GM23338 (cell line): ENCODE results near the gene WNT11. TPM values are rescaled to one million over a fixed set of nuclear protein-coding genes. Genes with fewer than 3 reads are reported as not detected.

Experiments
- ATAC-seq: fragments of 200-7000 bp; cut with Tn5 transposase; 3 replicates; pipeline ENCODE4 v1.9.1; 2020
- DNase-seq: peaks from one replicate; pipeline ENCODE4 v3.0.0-alpha.2; 2015; ENCODE audit warnings: low spot score
- H2AFZ ChIP-seq: fragments of 200-600 bp; sonication (generic); 2 replicates; pipeline ENCODE4 v1.8.0; 2016; ENCODE audit warnings: antibody characterized with exemption, mild to moderate bottlenecking, moderate library complexity
- H3F3A ChIP-seq: fragments of 200-600 bp; sonication (generic); replicated peaks from 2 replicates; pipeline ENCODE4 v1.8.0; 2017; ENCODE audit warnings: antibody characterized with exemption, mixed run types, low read depth
- H3K27ac ChIP-seq: fragments of 200-600 bp; sonication (generic); 2 replicates; pipeline ENCODE4 v1.6.1; 2016; ENCODE audit warnings: low read depth
- H3K27me3 ChIP-seq: fragments of 200-600 bp; sonication (generic); 2 replicates; pipeline ENCODE4 v1.8.0; 2016; ENCODE audit warnings: mild to moderate bottlenecking, mixed run types, moderate library complexity; ENCODE audit not compliant: insufficient read depth
- H3K36me3 ChIP-seq: fragments of 200-600 bp; sonication (generic); 2 replicates; pipeline ENCODE4 v1.8.0; 2016; ENCODE audit warnings: mild to moderate bottlenecking; ENCODE audit not compliant: insufficient read depth
- H3K4me1 ChIP-seq: fragments of 200-600 bp; sonication (generic); 2 replicates; pipeline ENCODE4 v1.8.0; 2016; ENCODE audit warnings: mild to moderate bottlenecking, moderate library complexity; ENCODE audit not compliant: insufficient read depth
- H3K4me2 ChIP-seq: fragments of 200-600 bp; sonication (generic); 2 replicates; pipeline ENCODE4 v1.7.1; 2017; ENCODE audit warnings: mixed run types
- H3K4me3 ChIP-seq: fragments of 200-600 bp; sonication (generic); 2 replicates; pipeline ENCODE4 v1.6.1; 2016; ENCODE audit warnings: mixed run types
- H3K79me2 ChIP-seq: fragments of 200-600 bp; sonication (generic); replicated peaks from 2 replicates; pipeline ENCODE4 v1.8.0; 2017; ENCODE audit warnings: mild to moderate bottlenecking; ENCODE audit not compliant: insufficient read depth
- H3K9me2 ChIP-seq: fragments of 200-600 bp; sonication (generic); 2 replicates; pipeline ENCODE4 v1.8.0; 2017; ENCODE audit not compliant: insufficient read depth
- H4K20me1 ChIP-seq: fragments of 200-600 bp; sonication (generic); replicated peaks from 2 replicates; pipeline ENCODE4 v1.8.0; 2017; ENCODE audit warnings: mild to moderate bottlenecking; ENCODE audit not compliant: insufficient read depth
- H3K27ac Mint-ChIP-seq: 2 replicates; pipeline ENCODE4 v1.8.0; 2020; ENCODE audit warnings: inconsistent platforms, mild to moderate bottlenecking, moderate library complexity, mixed read lengths
- H3K27me3 Mint-ChIP-seq: 3 replicates; pipeline ENCODE4 v1.8.0; 2022; ENCODE audit warnings: low read depth, mild to moderate bottlenecking, moderate library complexity, mixed read lengths, inconsistent platforms; ENCODE audit not compliant: insufficient read depth, poor library complexity
- H3K36me3 Mint-ChIP-seq: 3 replicates; pipeline ENCODE4 v1.8.0; 2021; ENCODE audit warnings: low read depth, mild to moderate bottlenecking, inconsistent platforms, moderate library complexity, mixed read lengths
- H3K4me1 Mint-ChIP-seq: 3 replicates; pipeline ENCODE4 v1.8.0; 2020; ENCODE audit warnings: mild to moderate bottlenecking, inconsistent platforms, mixed read lengths
- H3K4me3 Mint-ChIP-seq: 3 replicates; pipeline ENCODE4 v1.8.0; 2021; ENCODE audit warnings: moderate library complexity, mild to moderate bottlenecking, inconsistent platforms, mixed read lengths
- H3K9me3 Mint-ChIP-seq: 3 replicates; pipeline ENCODE4 v1.8.0; 2020; ENCODE audit warnings: moderate library complexity, mild to moderate bottlenecking, inconsistent platforms, mixed read lengths
- CREB1 ChIP-seq: fragments of 250-450 bp; sonication (Bioruptor Pico); IDR thresholded peaks from 2 replicates; pipeline ENCODE4 v1.5.0; 2020; ENCODE audit warnings: low read depth, mild to moderate bottlenecking, moderate library complexity
- CTCF ChIP-seq, 2 experiments: fragments of 200-600 bp in 1 of 2; sonication (generic) in 1 of 2; conservative IDR thresholded peaks; 2 replicates each; pipeline versions ENCODE4 v1.5.1 to v1.6.1; 2016 to 2017; ENCODE audit warnings: antibody characterized with exemption in 2 of 2, low read depth in 2 of 2, mild to moderate bottlenecking in 2 of 2, moderate library complexity in 1 of 2
- ETS1 ChIP-seq: IDR thresholded peaks from 2 replicates; pipeline ENCODE4 v1.6.1; 2016; ENCODE audit warnings: antibody characterized with exemption
- EZH2 ChIP-seq: fragments of 200-600 bp; sonication (generic); IDR thresholded peaks from one replicate; pipeline ENCODE4 v1.8.0; 2017; ENCODE audit warnings: antibody characterized with exemption, mild to moderate bottlenecking, low read depth; ENCODE audit not compliant: unreplicated experiment
- EZH2phosphoT487 ChIP-seq: fragments of 200-600 bp; sonication (generic); IDR thresholded peaks from one replicate; pipeline ENCODE4 v1.8.1; 2018; ENCODE audit warnings: antibody characterized with exemption; ENCODE audit not compliant: unreplicated experiment
- JUNB ChIP-seq: IDR thresholded peaks from one replicate; pipeline ENCODE4 v1.6.1; 2016; ENCODE audit warnings: antibody characterized with exemption; ENCODE audit not compliant: unreplicated experiment
- NANOG ChIP-seq: IDR thresholded peaks from 2 replicates; pipeline ENCODE4 v1.6.1; 2016; ENCODE audit warnings: antibody characterized with exemption, borderline replicate concordance
- POLR2AphosphoS5 ChIP-seq: IDR thresholded peaks from 2 replicates; pipeline ENCODE4 v1.6.1; 2016; ENCODE audit warnings: antibody characterized with exemption, low read depth
- REST ChIP-seq: IDR thresholded peaks from one replicate; pipeline ENCODE4 v1.6.1; 2018; ENCODE audit warnings: antibody characterized with exemption; ENCODE audit not compliant: unreplicated experiment
- STAT1 ChIP-seq: IDR thresholded peaks from one replicate; pipeline ENCODE4 v1.6.1; 2016; ENCODE audit warnings: antibody characterized with exemption; ENCODE audit not compliant: unreplicated experiment
- ZNF114 ChIP-seq: fragments of 250-450 bp; sonication (Bioruptor Pico); IDR thresholded peaks from 2 replicates; pipeline ENCODE4 v1.5.0; 2020; ENCODE audit warnings: mild to moderate bottlenecking, moderate library complexity
- ZNF331 ChIP-seq: fragments of 250-450 bp; sonication (Bioruptor Pico); IDR thresholded peaks from 2 replicates; pipeline ENCODE4 v1.5.0; 2020; ENCODE audit warnings: low read depth, mild to moderate bottlenecking, moderate library complexity
- ZNF462 ChIP-seq: fragments of 250-450 bp; sonication (Bioruptor Pico); IDR thresholded peaks from 2 replicates; pipeline ENCODE4 v1.5.0; 2020; ENCODE audit warnings: mild to moderate bottlenecking, moderate library complexity
- polyA plus RNA-seq: library from polyadenylated mRNA; unstranded; fragments of >200 nt; fragmentation: Nextera tagmentation; extraction: Ambion mirVana; gene quantifications from 2 replicates; pipeline ENCODE4 v1.2.1, GENCODE V29; 2016
- total RNA-seq: library from RNA; depleted of rRNA; stranded (reverse); fragments of >200 nt; shearing (Covaris generic); gene quantifications from 2 replicates; pipeline ENCODE4 v1.2.3, GENCODE V29; 2014

WNT11 gene
- total and polyA plus RNA-seq, 2 experiments from 2014 or later, result 0.44 to 0.56 TPM

GRCh38 chr11:76246271-76246933, 40.1 kb upstream of the WNT11 start:
- Histone ChIP-seq H3F3A (no peaks in the 10 kb centered on the region), H3K27ac (no peak overlapping the region), H3K9me2 (no peaks in the 10 kb centered on the region), H3K36me3 (no peaks in the 10 kb centered on the region), H3K4me1 (peaks cover 10% of the 10 kb centered on the region; the same call in 1 of the 2 replicates), H3K79me2 (no peaks in the 10 kb centered on the region), H2AFZ (no peak overlapping the region), H3K4me3 (no peak overlapping the region), H3K4me2 (no peak overlapping the region), H3K27me3 (peaks cover 30% of the 10 kb centered on the region), H4K20me1 (no peaks in the 10 kb centered on the region)
- no peak for ATAC-seq
- no peak for TF ChIP-seq EZH2
- TF ChIP-seq EZH2phosphoT487, result no peak
- TF ChIP-seq POLR2AphosphoS5, result no peak
- TF ChIP-seq NANOG, result no peak
- no peak for TF ChIP-seq CTCF (conservative IDR thresholded peaks at IDR 0.05; ENCODE audit: low read depth in 2 of 2)
- TF ChIP-seq CREB1, result no peak
- TF ChIP-seq ETS1, result no peak
- no peak for TF ChIP-seq JUNB
- TF ChIP-seq STAT1, result no peak
- no peak for TF ChIP-seq ZNF462 (CRISPR knock-in tag)
- no peak for TF ChIP-seq ZNF331 (CRISPR knock-in tag)
- no peak for TF ChIP-seq REST
- TF ChIP-seq ZNF114 (CRISPR knock-in tag), result no peak
- Mint-ChIP-seq H3K27ac (no peak overlapping the region), H3K9me3 (peaks cover 23% of the 10 kb centered on the region), H3K36me3 (peaks cover 3% of the 10 kb centered on the region; the same call in 1 of the 3 replicates), H3K27me3 (peaks cover 25% of the 10 kb centered on the region), H3K4me3 (no peak overlapping the region), H3K4me1 (peaks cover 16% of the 10 kb centered on the region; the same call in 2 of the 3 replicates)
- DNase-seq, result no peak
